Measurements from ENCODE around the gene ECHS1.

ECHS1 gene

GRCh38 chr10:133318494-133319127 is 54.5 kb downstream of the ECHS1 start:
- TF ChIP-seq, protein P1, sequence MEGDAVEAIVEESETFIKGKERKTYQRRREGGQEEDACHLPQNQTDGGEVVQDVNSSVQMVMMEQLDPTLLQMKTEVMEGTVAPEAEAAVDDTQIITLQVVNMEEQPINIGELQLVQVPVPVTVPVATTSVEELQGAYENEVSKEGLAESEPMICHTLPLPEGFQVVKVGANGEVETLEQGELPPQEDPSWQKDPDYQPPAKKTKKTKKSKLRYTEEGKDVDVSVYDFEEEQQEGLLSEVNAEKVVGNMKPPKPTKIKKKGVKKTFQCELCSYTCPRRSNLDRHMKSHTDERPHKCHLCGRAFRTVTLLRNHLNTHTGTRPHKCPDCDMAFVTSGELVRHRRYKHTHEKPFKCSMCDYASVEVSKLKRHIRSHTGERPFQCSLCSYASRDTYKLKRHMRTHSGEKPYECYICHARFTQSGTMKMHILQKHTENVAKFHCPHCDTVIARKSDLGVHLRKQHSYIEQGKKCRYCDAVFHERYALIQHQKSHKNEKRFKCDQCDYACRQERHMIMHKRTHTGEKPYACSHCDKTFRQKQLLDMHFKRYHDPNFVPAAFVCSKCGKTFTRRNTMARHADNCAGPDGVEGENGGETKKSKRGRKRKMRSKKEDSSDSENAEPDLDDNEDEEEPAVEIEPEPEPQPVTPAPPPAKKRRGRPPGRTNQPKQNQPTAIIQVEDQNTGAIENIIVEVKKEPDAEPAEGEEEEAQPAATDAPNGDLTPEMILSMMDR (IDR thresholded peaks at IDR 0.05; ENCODE audit: low read depth, low read length, missing control alignments): peak; percentile 73
- DNase-seq (ENCODE audit: low read depth): no peak
- peak overlapping the region; percentile 21 for H3K4me3 ChIP-seq (ENCODE audit: low read depth, low read length)

GRCh38 chr10:133316732-133317131 is 56.4 kb downstream of the ECHS1 start:
- TF ChIP-seq, protein P1 (IDR thresholded peaks at IDR 0.05; ENCODE audit: low read depth, low read length, missing control alignments): no peak
- no peak for DNase-seq (ENCODE audit: low read depth)
- no peak overlapping the region for H3K4me3 ChIP-seq (ENCODE audit: low read depth, low read length)

- no peak for DNase-seq (ENCODE audit: low read depth)
- H3K4me3 ChIP-seq (ENCODE audit: low read depth, low read length): no peak overlapping the region
- TF ChIP-seq, protein P1 (IDR thresholded peaks at IDR 0.05; ENCODE audit: low read depth, low read length, missing control alignments): no peak
Observed at GRCh38 chr10:133316266-133316665, 56.9 kb downstream of the ECHS1 start.

GRCh38 chr10:133315847-133316246 is 57.3 kb downstream of the ECHS1 start:
- TF ChIP-seq, protein P1 (IDR thresholded peaks at IDR 0.05; ENCODE audit: low read depth, low read length, missing control alignments): no peak
- no peak for DNase-seq (ENCODE audit: low read depth)
- H3K4me3 ChIP-seq (ENCODE audit: low read depth, low read length): no peak overlapping the region

DNA sequence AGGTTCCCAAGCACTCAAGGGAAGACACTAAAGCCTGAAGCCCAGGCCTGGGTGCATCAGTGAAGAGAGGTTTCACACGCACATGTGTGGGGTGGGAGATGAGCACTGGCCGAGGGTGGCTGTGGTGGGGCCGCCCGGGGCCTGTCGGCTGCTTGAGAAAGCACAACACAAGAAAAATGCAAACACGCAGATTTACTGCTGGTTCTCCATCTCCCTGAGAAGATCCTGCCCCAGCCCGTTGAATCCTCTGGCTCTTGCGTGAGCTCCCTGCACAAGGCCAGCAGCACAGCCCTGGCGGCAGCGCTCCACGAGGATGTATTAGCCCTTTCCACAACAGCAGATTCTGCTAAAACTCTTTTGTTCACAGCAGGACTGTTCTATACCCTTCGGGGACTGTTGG is 58.2 kb downstream of the ECHS1 start:
- no peak overlapping the region for H3K4me3 ChIP-seq (ENCODE audit: low read depth, low read length)
- no peak for DNase-seq (ENCODE audit: low read depth)
- TF ChIP-seq, protein P1 (IDR thresholded peaks at IDR 0.05; ENCODE audit: low read depth, low read length, missing control alignments): no peak

GRCh38 chr10:133313192-133313591 is 60.0 kb downstream of the ECHS1 start:
- no peak for DNase-seq (ENCODE audit: low read depth)
- H3K4me3 ChIP-seq (ENCODE audit: low read depth, low read length): no peak overlapping the region

More at GRCh38 chr10:133313192-133313591, 60.0 kb downstream of the ECHS1 start:
- TF ChIP-seq, protein P1 (IDR thresholded peaks at IDR 0.05; ENCODE audit: low read depth, low read length, missing control alignments): no peak
